EL (cell line): ENCODE results near the gene ADGB.
"Not testable (repeated sequence)": the region's sequence is repeated elsewhere in the genome, so short reads cannot be mapped to it uniquely, and the experiment has no call there.

ENCODE experiments used
- DNase-seq: peaks from one replicate; pipeline ENCODE4 v3.0.0-alpha.2; 2016

ADGB gene

GRCh38 chr6:146598772-146599405, at the start of gene ADGB:
ADGB (plus strand) TSS chr6:146598972; CDS start chr6:146599041, 69 bp downstream.
- DNase-seq = peak; percentile 70

GRCh38 chr6:146550911-146551310, 47.9 kb upstream of the ADGB start:
- peak; percentile 50 for DNase-seq

DNA sequence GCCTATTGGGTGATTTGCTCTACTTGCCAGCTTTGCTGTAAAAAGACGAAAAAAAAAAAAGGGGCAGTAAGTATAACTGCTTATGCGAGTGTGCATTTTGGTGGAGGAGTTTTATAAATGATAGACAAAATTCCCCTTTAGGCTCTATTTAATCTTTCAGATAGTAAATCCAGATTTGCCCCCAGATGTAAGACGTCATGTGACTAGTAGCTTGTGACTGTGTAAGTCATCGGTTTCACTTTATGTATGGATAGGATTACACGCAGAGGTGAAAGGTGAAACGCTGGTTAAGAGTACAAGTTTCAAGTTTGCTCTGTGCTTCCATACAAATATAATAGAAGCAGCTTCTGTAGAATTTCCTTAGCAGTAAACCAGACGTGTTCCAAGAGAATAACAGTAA, 47.2 kb upstream of the ADGB start:
- DNase-seq = no peak

GRCh38 chr6:146553377-146554135, 45.2 kb upstream of the ADGB start:
- no peak for DNase-seq

- DNase-seq = no peak
Observed at GRCh38 chr6:146560607-146561006, 38.2 kb upstream of the ADGB start.

- DNase-seq = not testable (repeated sequence)
Observed at GRCh38 chr6:146566661-146567060, 32.1 kb upstream of the ADGB start.

DNA sequence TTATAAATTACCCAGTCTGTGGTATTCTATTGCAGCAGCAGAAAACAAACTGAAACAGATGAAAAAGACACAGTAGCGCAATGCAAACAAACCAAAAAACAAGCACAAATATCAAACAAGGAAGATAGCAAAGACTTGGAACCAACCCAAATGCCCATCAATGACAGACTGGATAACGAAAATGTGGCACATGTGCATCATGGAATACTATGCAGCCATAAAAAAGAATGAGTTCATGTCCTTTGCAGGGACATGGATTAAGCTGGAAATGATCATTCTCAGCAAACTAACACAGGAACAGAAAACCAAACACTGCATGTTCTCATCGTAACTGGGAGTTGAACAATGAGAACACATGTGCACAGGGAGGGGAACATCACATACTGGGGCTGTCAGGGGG, 30.2 kb upstream of the ADGB start:
- DNase-seq = not testable (repeated sequence)

GRCh38 chr6:146574211-146574610, 24.6 kb upstream of the ADGB start:
- DNase-seq = no peak

DNA sequence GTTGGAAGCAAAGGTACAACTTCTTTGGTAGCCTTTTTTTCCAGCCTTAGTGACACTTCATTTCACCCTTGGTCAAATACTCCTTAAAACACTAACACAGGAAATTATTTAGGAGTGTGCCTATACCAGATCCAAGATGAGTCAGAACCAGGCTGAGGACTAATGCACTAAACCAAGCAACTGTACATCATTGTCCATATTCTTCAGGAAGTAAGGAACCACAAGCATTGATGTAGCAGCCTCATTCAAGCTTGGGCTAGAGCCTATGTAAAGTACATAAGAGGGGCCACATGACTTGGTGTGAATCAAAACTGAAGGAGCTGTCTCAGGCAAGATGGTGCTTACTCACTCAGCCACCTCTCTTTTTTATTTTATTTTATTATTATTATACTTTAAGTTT, 20.7 kb upstream of the ADGB start:
- DNase-seq = peak; percentile 25

GRCh38 chr6:146581968-146582367, 16.8 kb upstream of the ADGB start:
- DNase-seq = no peak

GRCh38 chr6:146582857-146583256, 15.9 kb upstream of the ADGB start:
- no peak for DNase-seq

- no peak for DNase-seq
Observed at GRCh38 chr6:146583966-146584365, 14.8 kb upstream of the ADGB start.

- no peak for DNase-seq
Observed at GRCh38 chr6:146587459-146587858, 11.3 kb upstream of the ADGB start.

GRCh38 chr6:146590492-146590891, 8.3 kb upstream of the ADGB start:
- DNase-seq = no peak

GRCh38 chr6:146592451-146592850, 6.3 kb upstream of the ADGB start:
- no peak for DNase-seq

- no peak for DNase-seq
Observed at GRCh38 chr6:146593986-146594385, 4.8 kb upstream of the ADGB start.

- no peak for DNase-seq
Observed at GRCh38 chr6:146594495-146594894, 4.3 kb upstream of the ADGB start.

DNA sequence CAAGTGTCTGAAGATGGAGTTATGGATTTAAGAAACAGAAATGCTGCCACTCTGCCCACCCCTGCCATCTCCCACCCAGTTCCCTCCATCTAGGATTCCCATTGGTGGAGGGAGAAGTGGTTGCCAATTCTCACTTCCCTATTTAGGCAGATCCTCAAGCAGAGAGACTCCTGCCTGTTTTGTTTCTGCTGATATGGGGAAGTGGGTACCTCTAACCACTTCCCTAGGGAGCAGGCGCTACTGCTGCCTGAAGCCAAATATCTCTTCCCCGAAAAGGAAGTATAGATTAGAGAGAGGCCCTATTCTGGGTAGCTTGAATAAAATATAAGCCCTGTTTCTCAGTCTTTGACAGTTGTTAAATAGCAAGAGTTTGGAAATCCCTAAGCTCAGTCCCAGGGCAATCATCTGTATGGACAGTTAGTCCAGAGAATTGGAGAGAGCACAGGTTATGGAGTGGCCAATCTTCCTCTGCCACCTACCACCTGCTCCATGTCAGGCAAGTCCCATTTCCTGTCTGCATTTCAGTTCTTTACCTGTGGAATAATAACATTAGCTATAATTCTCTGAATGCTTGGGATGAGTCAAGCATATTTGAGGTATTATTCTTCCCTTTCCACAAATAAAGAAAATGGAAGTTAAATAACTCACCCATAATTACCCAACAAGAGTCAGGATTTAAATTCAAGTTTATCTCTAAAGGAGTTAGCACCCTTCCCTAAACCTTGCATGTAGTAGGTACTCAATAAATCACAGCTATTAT, 2.6 kb upstream of the ADGB start:
- DNase-seq = no peak

GRCh38 chr6:146601352-146601751, 2.6 kb downstream of the ADGB start:
- no peak for DNase-seq

DNA sequence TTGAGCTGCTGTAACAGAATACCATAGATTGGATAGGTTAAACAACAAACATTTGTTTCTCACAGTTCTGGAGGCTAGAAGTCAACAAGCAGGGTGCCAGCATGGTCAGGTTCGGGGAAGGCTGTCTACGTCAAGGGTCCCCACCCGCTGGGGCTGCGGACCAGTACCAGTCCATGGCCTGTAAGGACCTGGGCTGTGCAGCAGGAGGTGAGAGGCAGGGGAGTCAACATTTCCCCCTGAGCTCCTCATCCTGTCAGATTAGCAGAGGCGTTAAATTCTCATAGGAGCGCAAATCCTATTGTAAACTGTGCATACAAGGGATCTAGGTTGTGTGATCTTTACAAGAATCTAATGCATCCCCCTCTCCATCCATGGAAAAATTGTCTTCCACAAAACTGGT, 3.8 kb downstream of the ADGB start:
- no peak for DNase-seq

DNA sequence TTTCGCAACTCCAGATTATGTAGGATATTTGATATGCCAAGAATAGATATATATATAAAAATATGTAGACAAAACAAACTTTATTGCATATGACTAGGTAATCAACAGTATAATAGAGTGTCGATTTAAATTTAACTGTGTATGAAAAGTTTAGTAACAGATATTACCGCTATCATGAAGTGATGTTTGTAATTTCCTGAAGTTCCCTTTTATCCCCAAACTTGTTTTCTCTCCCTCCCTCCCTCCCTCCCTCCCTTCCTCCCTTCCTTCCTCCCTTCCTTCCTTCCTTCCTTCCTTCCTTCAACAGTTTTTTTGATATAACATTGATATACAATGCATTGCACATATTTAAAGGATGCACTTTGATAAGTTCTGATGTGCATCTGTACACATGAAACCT, 15.2 kb downstream of the ADGB start:
- DNase-seq = no peak

GRCh38 chr6:146620655-146621054, 21.9 kb downstream of the ADGB start:
- DNase-seq = peak; percentile 11

DNA sequence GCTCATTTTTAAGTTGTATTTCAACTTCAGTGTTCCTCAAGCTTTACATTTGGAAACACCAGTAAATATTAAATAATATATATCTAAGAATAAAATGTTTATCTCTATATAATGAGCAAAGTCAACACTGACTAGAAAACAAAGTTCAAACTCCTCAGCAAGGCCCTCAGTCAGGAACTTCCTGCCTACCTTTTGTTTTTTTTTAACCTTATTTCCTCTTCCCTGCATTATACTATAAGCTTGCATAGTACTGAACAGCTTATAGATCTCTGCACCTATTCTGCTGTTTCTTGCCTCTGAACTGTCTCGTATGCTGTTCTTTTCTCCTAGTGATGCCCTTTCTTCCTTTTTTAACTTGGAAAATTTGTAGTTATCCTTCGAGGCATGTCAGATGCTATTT, 29.6 kb downstream of the ADGB start:
- DNase-seq = no peak

- no peak for DNase-seq
Observed at GRCh38 chr6:146634022-146634421, 35.2 kb downstream of the ADGB start.
